Ovary (tissue), 9 donors: Measurements from ENCODE around the gene PRSS38. TPM values are rescaled to one million over a fixed set of nuclear protein-coding genes. Genes with fewer than 3 reads are reported as not detected.

ENCODE experiments used
- DNase-seq, 5 donors: peaks; one replicate each; pipeline ENCODE4 v3.0.0-alpha.2; 2019 to 2020
- H3K27ac ChIP-seq, 2 donors: fragments of 200-600 bp; one replicate each; pipeline versions ENCODE4 v1.5.1 to v1.8.0; 2019 to 2022
- H3K27me3 ChIP-seq: fragments of 200-600 bp; one replicate; pipeline ENCODE4 v1.8.0; 2022
- H3K36me3 ChIP-seq: fragments of 200-600 bp; sonication (generic); one replicate; pipeline ENCODE4 v1.5.1; 2019
- H3K4me1 ChIP-seq: one replicate; pipeline ENCODE4 v1.8.1; 2013; ENCODE audit warnings: mild to moderate bottlenecking, moderate library complexity; ENCODE audit not compliant: insufficient read depth
- H3K4me3 ChIP-seq: fragments of 200-600 bp; sonication (generic); one replicate; pipeline ENCODE4 v1.5.1; 2017
- H3K9me3 ChIP-seq, 2 donors: fragments of 200-600 bp in 1 of 2; sonication (generic) in 1 of 2; one replicate each; pipeline versions ENCODE4 v1.5.1 to v1.8.1; 2013 to 2019; ENCODE audit warnings: mild to moderate bottlenecking in 1 of 2, moderate library complexity in 1 of 2
- CTCF ChIP-seq, 3 donors: fragments of 450-650 bp in 2 of 3; fragments of 200-600 bp in 1 of 3; IDR thresholded peaks; one replicate each; pipeline versions ENCODE4 v1.5.1 to v1.8.0; 2016 to 2022; ENCODE audit warnings: antibody characterized with exemption in 3 of 3, mild to moderate bottlenecking in 1 of 3
- EP300 ChIP-seq: sonication (generic); formaldehyde crosslinking; IDR thresholded peaks from one replicate; pipeline ENCODE4 v1.6.1; 2017; ENCODE audit warnings: antibody characterized with exemption
- POLR2A ChIP-seq: fragments of 450-650 bp; IDR thresholded peaks from one replicate; pipeline ENCODE4 v1.6.1; 2017; ENCODE audit warnings: antibody characterized with exemption, mild to moderate bottlenecking, moderate library complexity
- WGBS, 3 donors: extraction: QIAGEN DNeasy Blood & Tissue Kit in 1 of 3; methylation state at CpG; one replicate each; pipeline versions ENCODE4 v1.1.5 to v1.1.7; 2013 to 2017; 5-methylcytosine and 5-hydroxymethylcytosine counted together
- intact Hi-C, 4 donors: fragments of 100-400 bp; cut with DNase I; formaldehyde crosslinking; loops; one replicate each; pipeline versions ENCODE4 v1.11.0 to v1.15.1; 2022 to 2023
- polyA plus RNA-seq, 2 donors: library from polyadenylated mRNA; stranded (reverse); fragments of 200-250 nt in 1 of 2; fragments of 350-450 nt in 1 of 2; fragmentation: Illumina TruSeq in 1 of 2; extraction: RNeasy Lipid Tissue Mini Kit (QIAGEN cat#74804) in 1 of 2; gene quantifications; one replicate each; pipeline ENCODE4 v1.2.3, GENCODE V29; 2013 to 2014
- total RNA-seq, 7 donors: library from RNA; depleted of rRNA in 2 of 7; stranded (reverse); fragments of >200 nt in 2 of 7; fragmentation: NEBNext Ultra II Directional in 3 of 7; extraction: Animal tissue kit (Norgen Biotek cat#: 25700) in 3 of 7; gene quantifications; one replicate each; pipeline versions ENCODE4 v1.1.0 to v1.2.4, GENCODE V29; 2016 to 2023
- donor health status: DM: no; HTN: no; CAD: no; lungs with moderate emphysema.
- donor health status: DM: no; HTN: no; CAD: no.
- donor health status: Bipolar disorder and iron deficiency.
- donor health status: DM: yes; HTN: yes; CAD: no.
- donor health status: DM: no; HTN: no; CAD: no.
- donor health status: DM: yes; HTN: yes; CAD: no.

PRSS38 gene
- total and polyA plus RNA-seq, 9 donors: not detected

- Histone ChIP-seq H3K4me1 (peaks cover 28% of the 10 kb centered on the region), H3K36me3 (no peaks in the 10 kb centered on the region), H3K9me3 (no peaks in the 10 kb centered on the region), H3K27ac (no peak overlapping the region), H3K27me3 (no peaks in the 10 kb centered on the region), H3K4me3 (no peak overlapping the region)
- intact Hi-C loops: no loop called here
- DNase-seq: no peak
- no peak for TF ChIP-seq POLR2A
- no peak for TF ChIP-seq EP300
- TF ChIP-seq CTCF (IDR thresholded peaks at IDR 0.05): no peak
- WGBS, 3 donors: 91 to 98% (median 92%) methylated on average over 4 of the region's 4 CpGs
These were observed 24.6 kb upstream of the PRSS38 start for GRCh38 chr1:227790868-227791267.

- Histone ChIP-seq H3K27ac (no peak overlapping the region), H3K4me1 (peaks cover 23% of the 10 kb centered on the region), H3K27me3 (no peaks in the 10 kb centered on the region), H3K9me3 (no peaks in the 10 kb centered on the region), H3K36me3 (no peaks in the 10 kb centered on the region), H3K4me3 (no peak overlapping the region)
- TF ChIP-seq EP300 (no peak), POLR2A (no peak), CTCF (IDR thresholded peaks at IDR 0.05) (no peak)
- 71 to 80% (median 78%) methylated on average over 6 of the region's 6 CpGs for WGBS, 3 donors
- no peak for DNase-seq
- intact Hi-C loops: no loop called here
These were observed 23.9 kb upstream of the PRSS38 start for GRCh38 chr1:227791425-227792143.

GRCh38 chr1:227792216-227793078, 23.0 kb upstream of the PRSS38 start:
- Histone ChIP-seq H3K9me3 (no peaks in the 10 kb centered on the region), H3K27ac (no peak overlapping the region), H3K4me3 (no peak overlapping the region), H3K36me3 (no peaks in the 10 kb centered on the region), H3K27me3 (no peaks in the 10 kb centered on the region), H3K4me1 (peaks cover 14% of the 10 kb centered on the region)
- TF ChIP-seq POLR2A: no peak
- TF ChIP-seq EP300: no peak
- TF ChIP-seq CTCF (IDR thresholded peaks at IDR 0.05): no peak
- peak in 1 of 5 donors; percentile 16 for DNase-seq
- 77 to 87% (median 84%) methylated on average over 13 to 19 of the region's 19 CpGs for WGBS, 3 donors
- intact Hi-C loops: no loop called here

GRCh38 chr1:227793079-227793947, 22.2 kb upstream of the PRSS38 start:
- Histone ChIP-seq H3K27ac (peak overlapping the region; percentile 40 to 51), H3K4me1 (peaks cover 13% of the 10 kb centered on the region), H3K9me3 (no peaks in the 10 kb centered on the region), H3K27me3 (no peaks in the 10 kb centered on the region), H3K36me3 (no peaks in the 10 kb centered on the region), H3K4me3 (no peak overlapping the region)
- WGBS, 3 donors: 51 to 71% (median 66%) methylated on average over 5 to 10 of the region's 10 CpGs
- TF ChIP-seq EP300 (no peak), POLR2A (no peak), CTCF (IDR thresholded peaks at IDR 0.05) (no peak)
- DNase-seq: no peak
- intact Hi-C loops: no loop called here
